Osteocyte (in vitro differentiated cells): ENCODE data around the gene INCA1. TPM values are rescaled to one million over a fixed set of nuclear protein-coding genes. Genes with fewer than 3 reads are reported as not detected.

Source experiments
- DNase-seq: peaks from one replicate; pipeline ENCODE4 v3.0.0; 2021; ENCODE audit warnings: mixed read lengths; ENCODE audit not compliant: unreplicated experiment; ENCODE audit errors: extremely low spot score
- H3K27ac Mint-ChIP-seq: one replicate; pipeline ENCODE4 v1.8.0; 2021; ENCODE audit warnings: mild to moderate bottlenecking, mixed read lengths; ENCODE audit not compliant: unreplicated experiment
- H3K27me3 Mint-ChIP-seq: one replicate; pipeline ENCODE4 v1.8.0; 2021; ENCODE audit warnings: mixed read lengths; ENCODE audit not compliant: unreplicated experiment
- H3K36me3 Mint-ChIP-seq: one replicate; pipeline ENCODE4 v1.8.0; 2021; ENCODE audit warnings: mixed read lengths; ENCODE audit not compliant: unreplicated experiment
- H3K4me1 Mint-ChIP-seq: one replicate; pipeline ENCODE4 v1.8.0; 2021; ENCODE audit warnings: mixed read lengths; ENCODE audit not compliant: unreplicated experiment
- H3K4me3 Mint-ChIP-seq: one replicate; pipeline ENCODE4 v1.8.0; 2021; ENCODE audit warnings: mild to moderate bottlenecking, moderate library complexity, mixed read lengths; ENCODE audit not compliant: unreplicated experiment
- H3K9me3 Mint-ChIP-seq: one replicate; pipeline ENCODE4 v1.8.0; 2021; ENCODE audit warnings: mixed read lengths; ENCODE audit not compliant: unreplicated experiment
- CTCF ChIP-seq: fragments of 200-600 bp; sonication (generic); IDR thresholded peaks from 2 replicates; pipeline ENCODE4 v1.5.0; 2021; ENCODE audit warnings: antibody characterized with exemption, mild to moderate bottlenecking, moderate library complexity
- total RNA-seq: library from RNA; stranded (reverse); gene quantifications from 2 replicates; pipeline ENCODE4 v1.2.1, GENCODE V29; 2021

The INCA1 gene
- total RNA-seq, 1 donor from 2014 or later: 1.8 TPM

- H3K9me3 Mint-ChIP-seq: no peaks in the 10 kb centered on the region
- H3K27me3 Mint-ChIP-seq: no peaks in the 10 kb centered on the region
- peaks cover 2% of the 10 kb centered on the region for H3K4me1 Mint-ChIP-seq
- peak; percentile 69 for TF ChIP-seq CTCF
- DNase-seq: no peak
- H3K27ac Mint-ChIP-seq: no peak overlapping the region
- no peak overlapping the region for H3K4me3 Mint-ChIP-seq
- H3K36me3 Mint-ChIP-seq: peaks cover 12% of the 10 kb centered on the region
Observed at GRCh38 chr17:4980644-4981216, 16.6 kb downstream of the INCA1 start.

DNA sequence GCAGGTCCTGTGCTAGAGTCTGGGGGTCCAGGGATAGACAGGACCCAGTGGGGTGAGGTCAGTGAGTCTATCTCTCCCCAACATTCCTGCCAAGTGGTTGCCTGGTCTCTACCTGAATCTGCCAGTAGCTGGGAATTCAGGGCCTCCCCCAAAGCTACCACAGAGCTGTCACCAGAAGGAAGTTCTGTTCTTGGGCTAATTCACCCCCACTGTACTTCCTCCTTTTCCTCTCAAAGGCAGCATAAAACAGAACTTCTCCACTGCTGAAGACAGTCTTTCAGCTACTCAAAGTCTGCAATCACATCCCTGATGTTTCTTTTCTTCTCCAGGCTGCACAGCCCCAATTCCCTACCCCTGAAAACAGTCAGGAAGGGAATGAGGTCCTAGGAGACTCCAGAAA is 18.6 kb downstream of the INCA1 start:
- H3K9me3 Mint-ChIP-seq: no peaks in the 10 kb centered on the region
- H3K36me3 Mint-ChIP-seq: peaks cover 16% of the 10 kb centered on the region
- peaks cover 4% of the 10 kb centered on the region for H3K4me1 Mint-ChIP-seq
- no peak for TF ChIP-seq CTCF
- no peak overlapping the region for H3K4me3 Mint-ChIP-seq
- H3K27ac Mint-ChIP-seq: no peak overlapping the region
- no peaks in the 10 kb centered on the region for H3K27me3 Mint-ChIP-seq
- DNase-seq: no peak

GRCh38 chr17:4974115-4974670 is 23.1 kb downstream of the INCA1 start:
- DNase-seq: no peak
- no peak overlapping the region for H3K27ac Mint-ChIP-seq
- no peaks in the 10 kb centered on the region for H3K9me3 Mint-ChIP-seq
- no peaks in the 10 kb centered on the region for H3K27me3 Mint-ChIP-seq
- TF ChIP-seq CTCF: no peak
- peaks cover 22% of the 10 kb centered on the region for H3K4me1 Mint-ChIP-seq
- peaks cover 18% of the 10 kb centered on the region for H3K36me3 Mint-ChIP-seq
- no peak overlapping the region for H3K4me3 Mint-ChIP-seq

GRCh38 chr17:4973256-4974114 is 23.8 kb downstream of the INCA1 start:
- TF ChIP-seq CTCF: no peak
- peaks cover 24% of the 10 kb centered on the region for H3K36me3 Mint-ChIP-seq
- H3K9me3 Mint-ChIP-seq: no peaks in the 10 kb centered on the region
- no peak for DNase-seq
- no peaks in the 10 kb centered on the region for H3K27me3 Mint-ChIP-seq
- peak overlapping the region; percentile 40 for H3K27ac Mint-ChIP-seq
- H3K4me1 Mint-ChIP-seq: peaks cover 28% of the 10 kb centered on the region
- H3K4me3 Mint-ChIP-seq: no peak overlapping the region

GRCh38 chr17:4972752-4973151 is 24.6 kb downstream of the INCA1 start:
- Mint-ChIP-seq H3K27me3 (no peaks in the 10 kb centered on the region), H3K4me1 (peaks cover 28% of the 10 kb centered on the region), H3K27ac (peak overlapping the region; percentile 23), H3K36me3 (peaks cover 23% of the 10 kb centered on the region), H3K9me3 (no peaks in the 10 kb centered on the region), H3K4me3 (no peak overlapping the region)
- no peak for TF ChIP-seq CTCF
- no peak for DNase-seq
